GM18868 (cell line): ENCODE measurements around the gene ZNF618.

Experiments used
- ATAC-seq: cut with Tn5 transposase; IDR thresholded peaks from one replicate; pipeline ENCODE4 v1.9.1; 2021; ENCODE audit warnings: mild to moderate bottlenecking, moderate library complexity; ENCODE audit not compliant: unreplicated experiment

Gene ZNF618

DNA sequence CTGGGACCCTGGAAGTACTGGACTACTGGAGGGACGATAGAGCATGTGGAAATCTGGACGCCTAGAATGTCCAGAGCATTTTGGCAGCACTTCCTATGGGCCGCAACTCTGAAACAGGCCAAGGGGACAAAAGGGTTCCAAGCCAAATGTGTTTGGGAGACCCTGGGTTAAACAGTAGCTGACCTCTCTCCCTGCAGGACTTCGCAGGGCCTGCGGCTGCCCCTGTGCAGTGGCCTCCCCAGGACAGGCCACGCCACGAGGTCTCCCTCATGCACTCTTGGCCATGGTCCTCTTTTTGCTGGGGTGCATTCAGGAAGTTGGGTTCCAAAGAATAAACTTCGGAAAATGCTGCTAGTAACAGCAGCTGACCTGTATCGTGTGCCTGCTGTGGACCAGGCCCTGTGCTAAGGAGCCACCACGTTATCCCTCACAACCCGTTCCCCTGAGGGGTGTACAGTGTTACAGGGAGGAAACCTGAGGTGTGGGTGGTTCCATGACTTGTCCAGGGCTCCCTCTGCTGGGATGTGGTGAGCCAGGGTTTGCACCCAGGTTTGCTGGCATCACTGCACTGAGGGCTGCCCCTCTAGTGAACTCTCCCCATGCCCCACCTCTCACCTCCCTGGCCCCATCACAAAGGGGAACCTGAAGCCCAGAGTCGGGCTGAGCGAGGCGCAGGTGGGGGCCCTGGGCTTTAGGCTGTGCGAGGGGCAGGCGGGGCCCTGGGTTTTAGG lies 122.6 kb downstream of the ZNF618 start:
- ATAC-seq: no peak

DNA sequence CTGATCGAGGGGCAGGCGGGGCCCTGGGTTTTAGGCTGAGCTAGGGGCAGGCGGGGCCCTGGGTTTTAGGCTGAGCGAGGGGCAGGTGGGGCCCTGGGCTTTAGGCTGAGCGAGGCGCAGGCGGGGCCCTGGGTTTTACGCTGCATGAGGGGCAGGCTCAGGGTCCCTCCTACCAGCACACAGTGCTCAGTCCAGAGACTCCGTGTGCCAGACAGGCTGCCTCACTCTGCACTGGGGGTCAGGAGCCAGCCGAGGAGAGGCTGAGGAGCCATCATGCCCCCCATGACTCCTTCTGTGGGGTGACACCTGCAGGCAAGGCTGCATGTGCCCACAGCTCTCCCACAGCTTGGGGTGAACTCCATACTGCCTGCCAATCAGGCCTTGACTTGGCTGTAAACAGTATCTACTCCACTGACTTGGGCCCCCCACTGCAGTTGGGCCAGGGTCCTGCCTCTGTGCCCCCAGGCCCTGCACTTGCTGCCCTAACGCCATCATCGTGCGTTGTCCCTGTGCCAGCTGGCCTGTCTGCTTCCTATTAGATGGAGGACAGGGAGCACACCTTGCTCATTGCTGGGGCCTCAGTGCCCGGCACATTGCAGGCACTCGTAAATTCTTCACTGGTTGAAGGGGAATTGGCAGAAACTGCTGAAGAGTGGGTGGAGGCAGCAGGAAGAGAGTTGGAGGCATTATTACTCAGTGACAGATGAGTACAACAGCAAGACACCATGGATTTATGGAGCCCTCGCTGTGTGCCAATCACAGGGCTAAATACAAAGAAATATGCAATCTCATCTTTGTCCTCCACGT lies 123.3 kb downstream of the ZNF618 start:
- ATAC-seq: no peak

DNA sequence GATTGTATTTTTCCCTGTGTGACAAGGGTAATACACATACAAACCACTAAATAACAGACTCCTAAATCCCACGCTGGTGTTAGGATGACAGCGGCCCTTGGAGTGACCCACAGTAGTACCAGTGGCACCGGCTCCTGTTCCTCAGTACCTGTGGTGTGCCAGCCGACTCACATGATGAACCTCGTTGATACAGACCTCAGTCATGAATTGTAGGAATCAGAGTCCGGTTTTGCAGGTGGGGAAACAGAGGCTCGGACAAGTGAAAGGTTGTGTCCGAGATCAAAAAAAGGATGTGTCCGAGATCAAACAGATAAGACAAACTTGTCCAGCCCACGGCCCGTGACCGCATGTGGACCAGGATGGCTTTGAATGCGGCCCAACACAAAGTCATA lies 124.0 kb downstream of the ZNF618 start:
- no peak for ATAC-seq

- no peak for ATAC-seq
Observed at GRCh38 chr9:114000671-114001409, 124.7 kb downstream of the ZNF618 start.

DNA sequence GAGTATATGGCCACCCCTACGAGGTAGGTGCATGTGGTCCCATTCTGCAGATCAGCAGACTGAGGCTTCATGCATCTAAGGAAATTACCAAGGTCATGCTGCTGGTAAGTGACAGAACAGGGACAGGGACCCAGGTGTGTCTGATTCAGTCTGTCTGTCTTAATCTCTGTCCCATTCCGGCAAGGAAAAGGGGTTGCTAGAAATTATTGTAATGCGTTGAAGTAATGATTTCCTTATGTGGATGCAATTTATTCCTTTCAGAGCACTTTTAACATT lies 125.2 kb downstream of the ZNF618 start:
- no peak for ATAC-seq

GRCh38 chr9:114001794-114002261 lies 125.7 kb downstream of the ZNF618 start:
- ATAC-seq: no peak

DNA sequence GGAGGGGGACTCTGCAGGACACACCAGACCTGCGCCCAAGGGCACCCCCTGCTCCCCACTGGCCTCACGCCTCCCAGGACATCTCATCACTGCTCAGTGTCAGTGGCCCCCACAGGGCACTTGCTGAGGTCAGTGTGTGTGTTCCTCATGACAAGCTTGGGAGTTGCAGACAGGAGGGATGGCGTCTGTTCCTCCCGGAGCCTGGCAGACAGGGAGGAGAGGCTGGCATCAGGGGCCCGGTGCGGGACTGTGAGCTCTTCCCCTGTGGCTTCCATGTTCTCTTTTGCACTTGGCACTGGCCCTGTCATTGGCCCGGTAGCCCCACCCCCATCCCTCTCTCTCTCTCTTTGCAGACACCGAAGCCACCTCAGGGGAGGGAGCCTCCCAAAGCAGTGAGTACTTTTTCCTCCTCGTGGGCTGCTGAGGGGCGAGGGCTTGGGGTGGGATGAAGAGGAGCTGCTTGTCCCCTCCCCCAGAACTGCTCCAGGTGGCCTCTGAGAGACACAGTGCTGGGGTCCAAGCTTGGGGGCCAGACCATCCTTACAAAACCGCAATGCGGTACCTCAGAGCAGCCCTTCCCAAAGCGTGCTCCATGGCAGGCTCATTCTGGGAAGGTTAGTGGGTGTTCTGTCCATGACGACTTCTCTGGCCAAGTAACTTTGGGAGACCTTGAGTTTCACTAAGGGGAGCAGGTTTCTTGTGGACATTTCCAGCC lies 126.3 kb downstream of the ZNF618 start:
- ATAC-seq: no peak

DNA sequence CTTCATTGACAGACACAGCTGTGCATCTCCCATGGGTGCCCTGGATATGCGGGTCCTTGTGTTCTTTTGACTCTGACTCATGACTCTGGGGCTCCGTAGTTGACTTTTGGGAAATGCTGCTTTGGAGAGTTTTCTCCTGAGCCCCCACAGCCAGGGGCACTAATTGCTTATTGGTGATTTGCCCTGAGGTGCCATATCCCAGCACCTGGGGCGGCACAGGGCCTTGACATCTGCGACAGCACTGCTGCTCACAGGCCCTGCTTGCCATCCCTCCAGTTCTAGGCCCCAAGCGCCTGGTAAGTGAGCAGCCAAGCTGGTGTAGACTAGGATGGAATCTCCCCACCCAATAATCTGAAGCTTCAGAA lies 126.9 kb downstream of the ZNF618 start:
- ATAC-seq: no peak

- no peak for ATAC-seq
Observed at GRCh38 chr9:114003351-114003750, 127.2 kb downstream of the ZNF618 start.

DNA sequence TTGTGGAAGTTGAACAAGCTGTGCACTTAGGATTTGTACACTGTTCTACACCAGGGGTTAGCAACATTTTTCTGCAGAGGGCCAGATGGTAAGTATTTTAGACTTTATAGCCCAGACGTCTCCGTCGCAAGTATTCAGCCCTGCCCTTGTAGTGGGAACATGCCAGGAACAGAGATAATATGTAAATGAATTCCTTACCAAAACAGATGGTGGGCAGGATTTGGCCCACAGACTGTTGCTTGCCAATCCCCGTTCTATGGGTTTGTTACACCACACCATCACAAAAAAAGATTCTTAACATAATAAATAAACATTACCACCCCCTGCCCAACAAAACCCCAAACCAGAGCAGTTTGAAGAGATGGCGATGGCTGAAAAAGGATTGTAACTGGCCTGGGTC lies 127.6 kb downstream of the ZNF618 start:
- ATAC-seq: no peak

- ATAC-seq: no peak
Observed at GRCh38 chr9:114004221-114004716, 128.2 kb downstream of the ZNF618 start.

DNA sequence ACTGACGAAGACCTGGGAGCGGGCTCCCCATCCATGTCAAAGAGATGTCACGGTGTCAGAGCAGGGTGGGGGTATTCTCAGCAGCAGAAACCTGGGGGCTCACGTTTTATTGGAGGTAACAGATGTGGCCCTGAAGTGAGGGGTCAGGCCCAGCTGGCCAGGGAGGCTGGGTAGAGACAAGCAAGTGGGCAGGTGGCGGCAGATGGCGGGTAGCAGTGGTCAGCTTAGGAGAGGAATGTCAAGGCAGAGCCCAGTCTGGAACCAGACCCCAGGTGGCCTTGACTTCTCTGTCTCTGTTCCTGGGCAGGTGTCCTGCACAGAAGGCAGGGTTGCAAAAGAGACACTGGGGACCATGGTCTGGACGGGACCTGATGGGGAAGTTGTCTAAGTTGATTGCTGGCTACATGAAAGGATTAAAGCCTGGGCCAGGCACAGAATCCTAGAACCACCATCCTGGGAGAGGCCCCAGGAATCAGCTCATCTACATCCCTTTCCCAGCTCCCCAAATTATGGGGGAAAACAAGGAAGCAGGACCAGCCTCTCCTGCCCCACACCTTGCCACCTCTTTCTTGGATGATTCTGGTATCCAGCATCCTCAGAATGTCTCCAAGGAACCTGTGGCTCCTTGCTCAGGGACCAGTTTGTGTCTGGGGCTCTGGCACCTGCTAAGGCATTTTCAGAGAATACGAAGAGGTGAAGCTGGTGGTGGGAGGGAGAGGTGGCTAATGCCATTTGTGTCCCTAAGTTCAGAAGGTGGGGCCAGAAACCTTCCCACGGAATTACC lies 129.5 kb downstream of the ZNF618 start:
- no peak for ATAC-seq

GRCh38 chr9:114006155-114006550 lies 130.0 kb downstream of the ZNF618 start:
- no peak for ATAC-seq

DNA sequence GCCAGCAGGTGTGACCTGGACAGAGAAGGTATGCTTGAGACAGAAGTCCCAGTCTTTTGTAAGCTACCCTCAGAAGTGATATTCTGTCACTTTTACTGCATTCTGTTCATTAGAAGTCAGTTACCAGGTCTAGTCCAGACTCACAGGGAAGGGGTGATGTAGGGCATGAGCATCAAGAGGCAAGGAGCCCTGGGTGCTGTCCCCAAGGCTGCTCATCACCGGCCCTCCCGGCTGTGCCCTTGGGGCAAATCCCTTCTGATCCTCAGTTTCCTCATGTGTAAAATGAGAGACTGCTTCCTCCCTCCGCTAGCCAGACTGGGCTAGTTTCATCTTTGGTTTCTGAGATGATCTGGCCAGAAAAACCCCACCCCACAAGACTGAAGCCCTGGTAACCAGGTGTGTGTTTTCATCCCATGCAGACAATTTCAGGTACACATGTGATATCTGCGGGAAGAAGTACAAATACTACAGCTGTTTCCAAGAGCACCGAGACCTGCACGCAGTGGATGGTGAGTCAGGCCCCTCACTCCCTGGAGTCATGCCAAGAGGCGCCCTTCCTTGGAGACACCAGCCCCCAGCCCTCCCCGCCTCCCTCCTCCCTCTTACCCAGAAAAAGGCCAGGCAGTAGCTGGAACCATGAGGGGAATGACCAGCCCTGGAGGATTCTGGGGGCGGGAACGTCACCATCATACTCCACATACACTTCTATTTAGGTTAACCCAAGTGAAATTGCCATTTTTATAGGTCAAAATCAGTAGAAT lies 131.0 kb downstream of the ZNF618 start:
- no peak for ATAC-seq

- no peak for ATAC-seq
Observed at GRCh38 chr9:114007991-114008666, 132.0 kb downstream of the ZNF618 start.

DNA sequence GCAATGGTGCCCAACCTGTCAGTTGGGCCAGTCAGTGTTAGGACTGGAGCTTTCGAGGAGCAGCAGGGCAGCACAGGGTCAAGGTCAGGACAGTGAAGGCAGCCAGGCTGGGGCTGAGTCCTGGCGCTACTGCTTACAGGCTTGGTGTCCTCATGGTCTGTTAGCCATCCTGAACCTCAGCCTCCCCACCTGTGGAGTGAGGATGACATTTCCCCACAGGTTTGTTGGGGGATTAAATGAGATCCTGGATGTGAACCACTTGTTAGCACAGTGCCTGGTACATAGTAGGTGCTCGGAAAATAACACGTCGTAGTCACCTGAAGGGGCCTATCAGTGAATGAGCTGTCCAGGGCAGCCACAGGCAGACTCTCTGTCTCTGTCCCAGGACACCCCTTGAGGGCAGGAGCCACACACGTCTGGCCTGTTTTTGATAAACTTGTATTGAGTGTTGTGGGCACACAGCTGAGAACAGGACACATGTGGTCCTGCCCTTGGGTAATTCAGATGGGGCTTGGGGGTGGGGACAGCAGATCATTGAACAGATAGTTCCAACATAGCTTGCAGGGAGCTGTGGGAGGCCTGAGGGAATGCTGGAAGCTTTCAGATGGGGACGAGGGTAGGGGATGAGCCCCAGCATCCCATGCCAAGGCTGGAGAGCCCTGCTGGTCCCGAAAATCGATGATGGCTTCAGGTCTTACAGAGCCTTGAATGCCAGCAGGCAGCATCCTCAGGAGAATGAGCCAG lies 132.7 kb downstream of the ZNF618 start:
- ATAC-seq: no peak

- no peak for ATAC-seq
Observed at GRCh38 chr9:114011313-114011712, 135.2 kb downstream of the ZNF618 start.

- no peak for ATAC-seq
Observed at GRCh38 chr9:114012126-114012525, 136.0 kb downstream of the ZNF618 start.
